ENCODE data around the gene CSGALNACT2.

Gene CSGALNACT2

GRCh38 chr10:43229208-43230061, 91.2 kb downstream of the CSGALNACT2 start:
- Histone ChIP-seq H3K4me1 (peaks cover 95% of the 10 kb centered on the region), H3K9ac (peak overlapping the region; percentile 78), H3K4me3 (peak overlapping the region; percentile 70), H3K27me3 (peaks cover 18% of the 10 kb centered on the region), H3K36me3 (no peaks in the 10 kb centered on the region), H3K4me2 (peak overlapping the region; percentile 94), H4K20me1 (no peaks in the 10 kb centered on the region), H3K27ac (peak overlapping the region; percentile 97), H3K9me3 (no peaks in the 10 kb centered on the region)
- no peak for TF ChIP-seq Cebpa-rat (IDR thresholded peaks at IDR 0.05)

- Histone ChIP-seq H3K27ac (peak overlapping the region; percentile 97), H3K36me3 (no peaks in the 10 kb centered on the region), H3K9ac (peak overlapping the region; percentile 78), H4K20me1 (no peaks in the 10 kb centered on the region), H3K9me3 (no peaks in the 10 kb centered on the region), H3K4me1 (peaks cover 90% of the 10 kb centered on the region), H3K4me3 (peak overlapping the region; percentile 70), H3K27me3 (peaks cover 18% of the 10 kb centered on the region), H3K4me2 (peak overlapping the region; percentile 94)
- no peak for TF ChIP-seq Cebpa-rat (IDR thresholded peaks at IDR 0.05)
These were observed 92.1 kb downstream of the CSGALNACT2 start for GRCh38 chr10:43230101-43230908.

- TF ChIP-seq Cebpa-rat (IDR thresholded peaks at IDR 0.05), result no peak
- H3K9ac ChIP-seq, result peak overlapping the region; percentile 78
- no peaks in the 10 kb centered on the region for H3K9me3 ChIP-seq
- no peaks in the 10 kb centered on the region for H3K36me3 ChIP-seq
- peaks cover 83% of the 10 kb centered on the region for H3K4me1 ChIP-seq
- H3K27ac ChIP-seq, result peak overlapping the region; percentile 97
- no peaks in the 10 kb centered on the region for H4K20me1 ChIP-seq
- H3K27me3 ChIP-seq, result peaks cover 18% of the 10 kb centered on the region
- H3K4me3 ChIP-seq, result peak overlapping the region; percentile 42
- H3K4me2 ChIP-seq, result peak overlapping the region; percentile 94
These were observed 92.8 kb downstream of the CSGALNACT2 start for GRCh38 chr10:43230909-43231522.

- Histone ChIP-seq H3K9me3 (no peaks in the 10 kb centered on the region), H3K27ac (peak overlapping the region; percentile 97), H3K9ac (peak overlapping the region; percentile 78), H3K4me2 (peak overlapping the region; percentile 94), H3K4me1 (peaks cover 77% of the 10 kb centered on the region), H3K36me3 (no peaks in the 10 kb centered on the region), H4K20me1 (no peaks in the 10 kb centered on the region), H3K27me3 (peaks cover 18% of the 10 kb centered on the region), H3K4me3 (peak overlapping the region; percentile 42)
- no peak for TF ChIP-seq Cebpa-rat (IDR thresholded peaks at IDR 0.05)
These were observed 93.4 kb downstream of the CSGALNACT2 start for GRCh38 chr10:43231523-43232078.

- H3K4me1 ChIP-seq, result peaks cover 55% of the 10 kb centered on the region
- H3K4me2 ChIP-seq, result peak overlapping the region; percentile 28; the same call in 1 of the 2 replicates
These were observed 95.6 kb downstream of the CSGALNACT2 start for GRCh38 chr10:43233601-43234430.

GRCh38 chr10:43234471-43235041, 96.3 kb downstream of the CSGALNACT2 start:
- H3K4me3 ChIP-seq, result no peak overlapping the region
- H3K4me1 ChIP-seq, result peaks cover 47% of the 10 kb centered on the region
- peak overlapping the region; percentile 97 for H3K27ac ChIP-seq
- no peak for TF ChIP-seq Cebpa-rat (IDR thresholded peaks at IDR 0.05)
- H3K9me3 ChIP-seq, result peaks cover 10% of the 10 kb centered on the region
- no peaks in the 10 kb centered on the region for H4K20me1 ChIP-seq
- H3K9ac ChIP-seq, result no peak overlapping the region
- no peaks in the 10 kb centered on the region for H3K36me3 ChIP-seq
- 0 out of 2 replicates have a peak overlapping the region, but pooled peaks have one; percentile 28 for H3K4me2 ChIP-seq
- peaks cover 5% of the 10 kb centered on the region; the same call in 1 of the 2 replicates for H3K27me3 ChIP-seq

More at GRCh38 chr10:43233601-43234430, 95.6 kb downstream of the CSGALNACT2 start:
- no peak overlapping the region for H3K4me3 ChIP-seq
- H3K36me3 ChIP-seq, result no peaks in the 10 kb centered on the region
- peaks cover 13% of the 10 kb centered on the region for H3K27me3 ChIP-seq
- TF ChIP-seq Cebpa-rat (IDR thresholded peaks at IDR 0.05), result no peak
- H3K27ac ChIP-seq, result peak overlapping the region; percentile 97
- 0 out of 2 replicates have a peak, but pooled peaks cover 4% of the 10 kb centered on the region for H3K9me3 ChIP-seq
- H4K20me1 ChIP-seq, result no peaks in the 10 kb centered on the region
- H3K9ac ChIP-seq, result no peak overlapping the region

Measured in BLaER1 (cell line).